GM13976 (cell line): ENCODE data around the gene DDX28.

Experiments used
- DNase-seq: peaks from one replicate; pipeline ENCODE4 v3.0.0; 2012; ENCODE audit warnings: low spot score
- in situ Hi-C: fragments of 300-500 bp; cut with MboI; formaldehyde crosslinking; loops from one replicate; pipeline ENCODE4 v1.12.0; 2022; ENCODE audit warnings: low sequenced_read_pairs, mixed read lengths, inconsistent platforms; ENCODE audit not compliant: unreplicated experiment
- TF ChIP-seq, protein P1 (sequence below): IDR thresholded peaks from 2 replicates; pipeline ENCODE4 v1.5.1; 2012; ENCODE audit warnings: borderline replicate concordance, mild to moderate bottlenecking; ENCODE audit not compliant: insufficient read depth; ENCODE audit errors: extremely low read depth, missing control alignments, control extremely low read depth

DDX28 gene

DNA sequence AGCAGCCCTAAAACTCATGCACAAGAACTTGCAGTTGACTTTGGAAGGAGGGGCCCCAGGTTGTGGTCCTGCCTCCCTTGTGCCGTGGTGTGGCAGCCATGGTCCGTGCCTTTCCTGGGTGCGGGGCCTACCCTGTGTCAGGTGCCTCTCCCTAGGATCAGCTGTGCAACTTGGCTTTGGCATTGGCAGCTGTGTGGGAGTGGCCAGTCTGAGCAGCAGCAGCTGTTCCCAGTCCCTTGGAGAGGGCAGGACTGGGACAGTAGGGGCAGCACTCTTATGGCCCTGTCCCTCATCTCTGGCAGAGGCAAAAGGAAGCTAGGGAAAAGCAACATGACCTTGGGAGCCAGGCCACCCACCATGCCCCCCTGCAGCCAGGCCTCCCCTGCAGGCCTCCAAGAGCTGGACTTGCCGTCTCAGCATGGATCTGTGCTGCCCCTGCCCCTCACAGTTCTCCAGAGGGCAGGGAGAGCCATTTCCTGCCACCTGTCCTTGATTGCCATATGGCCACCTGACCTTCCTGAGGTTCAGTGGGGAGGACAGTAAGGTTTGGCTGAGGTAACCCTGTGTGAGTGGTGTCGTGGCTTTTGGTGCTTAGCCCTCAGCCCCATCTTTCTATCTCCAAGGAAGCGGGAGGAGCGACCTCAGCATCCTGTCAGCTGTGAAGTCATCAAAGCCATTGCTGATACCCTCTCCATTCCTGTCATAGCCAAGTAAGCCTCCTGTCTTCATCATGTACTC is 46.6 kb upstream of the DDX28 start:
- TF ChIP-seq, protein P1, sequence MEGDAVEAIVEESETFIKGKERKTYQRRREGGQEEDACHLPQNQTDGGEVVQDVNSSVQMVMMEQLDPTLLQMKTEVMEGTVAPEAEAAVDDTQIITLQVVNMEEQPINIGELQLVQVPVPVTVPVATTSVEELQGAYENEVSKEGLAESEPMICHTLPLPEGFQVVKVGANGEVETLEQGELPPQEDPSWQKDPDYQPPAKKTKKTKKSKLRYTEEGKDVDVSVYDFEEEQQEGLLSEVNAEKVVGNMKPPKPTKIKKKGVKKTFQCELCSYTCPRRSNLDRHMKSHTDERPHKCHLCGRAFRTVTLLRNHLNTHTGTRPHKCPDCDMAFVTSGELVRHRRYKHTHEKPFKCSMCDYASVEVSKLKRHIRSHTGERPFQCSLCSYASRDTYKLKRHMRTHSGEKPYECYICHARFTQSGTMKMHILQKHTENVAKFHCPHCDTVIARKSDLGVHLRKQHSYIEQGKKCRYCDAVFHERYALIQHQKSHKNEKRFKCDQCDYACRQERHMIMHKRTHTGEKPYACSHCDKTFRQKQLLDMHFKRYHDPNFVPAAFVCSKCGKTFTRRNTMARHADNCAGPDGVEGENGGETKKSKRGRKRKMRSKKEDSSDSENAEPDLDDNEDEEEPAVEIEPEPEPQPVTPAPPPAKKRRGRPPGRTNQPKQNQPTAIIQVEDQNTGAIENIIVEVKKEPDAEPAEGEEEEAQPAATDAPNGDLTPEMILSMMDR = no peak
- peak; percentile 36 for DNase-seq
- in situ Hi-C loops = no loop called here

DNA sequence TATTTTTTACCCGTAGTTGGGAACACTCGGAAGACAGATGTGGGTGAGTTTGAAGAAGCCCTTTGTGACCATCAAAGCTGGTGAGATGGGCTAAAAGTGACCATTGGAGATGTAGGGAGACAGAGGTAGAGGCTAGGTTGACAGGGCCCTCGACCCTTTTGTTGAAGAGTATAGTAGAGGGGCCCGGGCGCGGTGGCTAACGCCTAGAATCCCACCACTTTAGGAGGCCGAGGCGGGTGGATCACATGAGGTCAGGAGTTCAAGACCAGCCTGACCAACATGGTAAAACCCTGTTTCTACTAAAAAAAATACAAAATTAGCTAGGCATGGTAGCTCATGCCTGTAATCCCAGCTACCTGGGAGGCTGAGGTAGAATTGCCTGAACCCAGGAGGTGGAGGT is 45.9 kb upstream of the DDX28 start:
- in situ Hi-C loops = no loop called here
- DNase-seq = no peak
- TF ChIP-seq, protein P1 = no peak

DNA sequence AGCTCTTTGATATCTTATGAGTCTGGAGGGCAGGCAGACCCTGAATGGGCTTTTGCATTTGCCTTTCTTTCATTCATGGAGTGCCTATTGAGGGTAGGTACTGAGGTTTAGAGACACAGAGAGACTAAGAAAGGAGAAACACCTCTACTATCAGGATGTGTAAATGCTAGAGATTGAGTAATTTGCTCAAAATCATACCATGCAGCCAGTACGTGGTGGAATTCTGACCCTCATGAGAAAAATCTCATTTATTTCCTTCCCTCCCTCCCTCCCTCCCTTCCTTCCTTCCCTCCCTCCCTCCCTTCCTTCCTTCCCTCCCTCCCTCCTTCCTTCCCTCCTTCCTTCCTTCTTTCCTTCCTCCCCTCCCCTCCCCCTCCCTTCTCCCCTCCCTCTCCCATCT is 43.7 kb upstream of the DDX28 start:
- in situ Hi-C loops = no loop called here
- no peak for DNase-seq
- TF ChIP-seq, protein P1 = no peak

DNA sequence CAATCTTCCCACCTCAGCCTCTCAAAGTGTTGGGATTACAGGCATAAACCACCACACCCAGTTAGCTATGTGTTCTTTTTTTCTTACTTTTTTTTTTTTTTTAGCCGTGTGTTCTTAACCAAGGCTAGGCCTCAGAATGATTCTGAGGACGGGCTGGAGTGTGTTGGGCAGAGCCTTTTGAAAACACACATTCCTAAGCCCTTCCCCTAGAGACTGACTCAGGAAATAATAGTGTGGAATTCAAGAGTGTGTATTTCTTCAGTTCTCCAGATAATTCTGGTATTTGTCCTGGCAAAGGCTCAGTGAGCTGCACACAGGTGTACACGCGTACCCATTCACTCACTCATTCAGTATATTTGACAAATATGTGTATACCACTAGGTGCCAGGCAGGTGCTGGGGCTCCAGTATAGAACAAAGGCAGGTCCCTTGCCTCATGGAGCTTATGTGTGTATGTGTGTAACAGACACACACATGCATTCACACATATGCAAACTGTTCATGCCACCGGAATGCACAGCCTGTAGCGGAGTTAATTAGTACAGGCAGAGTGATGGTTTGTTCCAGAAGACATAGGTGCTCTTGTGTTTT is 42.8 kb upstream of the DDX28 start:
- TF ChIP-seq, protein P1 = no peak
- DNase-seq = no peak
- in situ Hi-C loops = no loop called here

DNA sequence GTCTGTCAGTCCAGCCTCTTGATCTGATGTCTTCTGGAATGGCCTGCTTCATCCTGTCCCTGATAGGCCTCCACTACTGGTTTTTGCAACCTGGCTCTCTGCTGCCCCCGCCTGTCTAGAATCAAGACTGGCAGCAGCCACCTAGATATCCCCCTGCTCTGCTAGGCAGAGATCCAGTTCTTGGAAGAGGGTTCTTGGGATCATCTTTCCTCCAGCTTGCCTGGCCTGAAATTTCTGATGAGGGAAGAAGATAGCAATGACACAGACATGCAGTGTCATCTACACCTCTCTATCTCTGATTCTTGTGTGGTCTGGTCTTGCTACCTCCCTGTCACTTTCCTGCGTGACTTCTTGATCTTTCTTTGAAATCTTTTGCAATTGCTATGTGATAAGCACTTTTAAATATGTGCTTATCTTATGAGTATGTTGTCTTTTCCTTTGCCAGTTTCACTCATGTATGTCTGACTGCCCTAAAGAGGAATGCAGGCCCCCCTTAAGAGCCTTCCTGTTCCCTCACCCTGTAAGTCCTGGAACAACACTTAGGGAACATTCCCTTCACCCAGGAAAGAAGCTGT is 41.8 kb upstream of the DDX28 start:
- TF ChIP-seq, protein P1 = peak; percentile 76

DNA sequence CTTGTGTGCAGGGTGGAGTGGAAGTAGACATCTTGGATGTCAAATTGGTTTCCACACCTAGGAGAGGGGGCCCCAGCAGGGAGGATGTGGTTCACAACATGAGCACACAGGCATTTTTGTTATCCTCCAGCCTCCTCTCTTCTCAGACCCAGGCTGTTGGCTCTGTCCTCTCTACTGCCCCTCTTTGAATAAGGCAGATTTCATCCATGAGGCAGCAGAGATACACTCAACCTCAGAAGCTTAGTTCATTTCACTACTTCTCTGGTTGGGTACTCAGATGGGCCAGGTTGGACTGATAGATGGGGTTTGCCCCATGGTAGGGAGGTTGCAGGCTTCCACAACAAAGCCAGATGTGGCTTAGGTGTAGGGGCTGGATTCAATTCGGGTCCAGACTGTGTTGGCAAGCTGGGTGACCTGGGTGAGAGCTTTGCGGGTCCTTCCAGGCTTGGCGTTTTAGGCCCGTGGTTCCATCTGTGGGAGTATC is 39.9 kb upstream of the DDX28 start:
- TF ChIP-seq, protein P1 = no peak
- no peak for DNase-seq
- in situ Hi-C loops = no loop called here

More for the DNA sequence above, 41.8 kb upstream of the DDX28 start:
- in situ Hi-C loops = no loop called here
- peak; percentile 69 for DNase-seq
